Right lobe of liver (tissue), 4 donors: ENCODE results near the gene AARS2.

Experiments
- POLR2A ChIP-seq: fragments of 450-650 bp; IDR thresholded peaks from one replicate; pipeline ENCODE4 v1.6.1; 2017; ENCODE audit warnings: antibody characterized with exemption, mild to moderate bottlenecking
- TF ChIP-seq, protein P1 (sequence below), 4 donors: fragments of 200-600 bp in 3 of 4; fragments of 450-650 bp in 1 of 4; IDR thresholded peaks; one replicate each; pipeline versions ENCODE4 v1.5.1 to v1.8.0; 2016 to 2022; ENCODE audit warnings: antibody characterized with exemption in 4 of 4, mild to moderate bottlenecking in 2 of 4
- donor health status: DM: no; HTN: no; CAD: no.
- donor health status: DM: no; HTN: no; CAD: no.
- donor health status: DM: no; HTN: yes; CAD: no.

DNA sequence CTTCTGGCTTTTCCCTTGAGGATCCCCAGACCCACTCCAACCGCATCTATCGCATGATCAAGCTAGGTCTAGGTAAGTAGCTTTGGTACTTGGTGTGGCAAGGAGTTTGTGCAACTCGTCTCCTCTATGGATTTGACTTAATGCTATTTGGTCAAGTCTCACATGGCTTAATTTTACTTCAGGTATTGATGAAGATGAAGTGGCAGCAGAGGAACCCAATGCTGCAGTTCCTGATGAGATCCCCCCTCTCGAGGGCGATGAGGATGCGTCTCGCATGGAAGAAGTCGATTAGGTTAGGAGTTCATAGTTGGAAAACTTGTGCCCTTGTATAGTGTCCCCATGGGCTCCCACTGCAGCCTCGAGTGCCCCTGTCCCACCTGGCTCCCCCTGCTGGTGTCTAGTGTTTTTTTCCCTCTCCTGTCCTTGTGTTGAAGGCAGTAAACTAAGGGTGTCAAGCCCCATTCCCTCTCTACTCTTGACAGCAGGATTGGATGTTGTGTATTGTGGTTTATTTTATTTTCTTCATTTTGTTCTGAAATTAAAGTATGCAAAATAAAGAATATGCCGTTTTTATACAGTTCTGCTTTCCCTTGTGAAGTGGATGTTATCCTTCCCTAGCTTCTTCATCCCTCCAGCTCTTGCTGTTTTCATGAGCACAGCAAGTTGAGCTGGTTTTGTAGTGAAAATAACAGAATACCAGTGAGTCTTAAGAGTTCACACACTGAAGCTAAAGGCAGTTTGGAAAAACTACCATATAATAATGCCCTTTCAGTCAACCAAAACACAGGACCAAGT is 59.6 kb downstream of the AARS2 start:
- TF ChIP-seq, protein P1, sequence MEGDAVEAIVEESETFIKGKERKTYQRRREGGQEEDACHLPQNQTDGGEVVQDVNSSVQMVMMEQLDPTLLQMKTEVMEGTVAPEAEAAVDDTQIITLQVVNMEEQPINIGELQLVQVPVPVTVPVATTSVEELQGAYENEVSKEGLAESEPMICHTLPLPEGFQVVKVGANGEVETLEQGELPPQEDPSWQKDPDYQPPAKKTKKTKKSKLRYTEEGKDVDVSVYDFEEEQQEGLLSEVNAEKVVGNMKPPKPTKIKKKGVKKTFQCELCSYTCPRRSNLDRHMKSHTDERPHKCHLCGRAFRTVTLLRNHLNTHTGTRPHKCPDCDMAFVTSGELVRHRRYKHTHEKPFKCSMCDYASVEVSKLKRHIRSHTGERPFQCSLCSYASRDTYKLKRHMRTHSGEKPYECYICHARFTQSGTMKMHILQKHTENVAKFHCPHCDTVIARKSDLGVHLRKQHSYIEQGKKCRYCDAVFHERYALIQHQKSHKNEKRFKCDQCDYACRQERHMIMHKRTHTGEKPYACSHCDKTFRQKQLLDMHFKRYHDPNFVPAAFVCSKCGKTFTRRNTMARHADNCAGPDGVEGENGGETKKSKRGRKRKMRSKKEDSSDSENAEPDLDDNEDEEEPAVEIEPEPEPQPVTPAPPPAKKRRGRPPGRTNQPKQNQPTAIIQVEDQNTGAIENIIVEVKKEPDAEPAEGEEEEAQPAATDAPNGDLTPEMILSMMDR (IDR thresholded peaks at IDR 0.05), result peak; percentile 33 to 49 (median 42)
- TF ChIP-seq POLR2A, result no peak
